Rectal smooth muscle tissue (tissue), 1 donor: ENCODE data around the gene SCRN1.

ENCODE experiments used
- H3K27ac ChIP-seq: one replicate; pipeline ENCODE4 v1.7.0; 2013; ENCODE audit warnings: low read depth, low read length, inconsistent platforms
- H3K27me3 ChIP-seq: one replicate; pipeline ENCODE4 v1.7.0; 2013; ENCODE audit warnings: low read length; ENCODE audit not compliant: control insufficient read depth, insufficient read depth
- H3K36me3 ChIP-seq: one replicate; pipeline ENCODE4 v1.7.0; 2013; ENCODE audit warnings: low read length; ENCODE audit not compliant: control insufficient read depth, insufficient read depth
- H3K4me1 ChIP-seq: one replicate; pipeline ENCODE4 v1.7.0; 2013; ENCODE audit warnings: low read length; ENCODE audit not compliant: control insufficient read depth, insufficient read depth
- H3K4me3 ChIP-seq: one replicate; pipeline ENCODE4 v1.7.0; 2013; ENCODE audit warnings: low read length
- H3K9ac ChIP-seq: one replicate; pipeline ENCODE4 v1.7.0; 2013; ENCODE audit warnings: low read length

The SCRN1 gene

GRCh38 chr7:29956487-29956836, 33.1 kb downstream of the SCRN1 start:
- Histone ChIP-seq H3K36me3 (peaks cover 2% of the 10 kb centered on the region), H3K27me3 (no peaks in the 10 kb centered on the region), H3K27ac (no peak overlapping the region), H3K9ac (no peak overlapping the region), H3K4me3 (no peak overlapping the region), H3K4me1 (no peaks in the 10 kb centered on the region)

GRCh38 chr7:29955799-29956486, 33.7 kb downstream of the SCRN1 start:
- Histone ChIP-seq H3K27ac (no peak overlapping the region), H3K27me3 (no peaks in the 10 kb centered on the region)

GRCh38 chr7:29955075-29955792, 34.4 kb downstream of the SCRN1 start:
- H3K36me3 ChIP-seq: peaks cover 2% of the 10 kb centered on the region
- no peak overlapping the region for H3K27ac ChIP-seq
- H3K27me3 ChIP-seq: no peaks in the 10 kb centered on the region
- no peak overlapping the region for H3K9ac ChIP-seq
- H3K4me1 ChIP-seq: no peaks in the 10 kb centered on the region
- H3K4me3 ChIP-seq: no peak overlapping the region

More at GRCh38 chr7:29955799-29956486, 33.7 kb downstream of the SCRN1 start:
- Histone ChIP-seq H3K9ac (no peak overlapping the region), H3K4me1 (no peaks in the 10 kb centered on the region), H3K36me3 (peaks cover 2% of the 10 kb centered on the region), H3K4me3 (no peak overlapping the region)

GRCh38 chr7:29953726-29954347, 35.8 kb downstream of the SCRN1 start:
- H3K27me3 ChIP-seq: no peaks in the 10 kb centered on the region
- no peak overlapping the region for H3K4me3 ChIP-seq
- no peaks in the 10 kb centered on the region for H3K4me1 ChIP-seq
- H3K36me3 ChIP-seq: peaks cover 2% of the 10 kb centered on the region
- no peak overlapping the region for H3K27ac ChIP-seq
- no peak overlapping the region for H3K9ac ChIP-seq

GRCh38 chr7:29951206-29951605, 38.4 kb downstream of the SCRN1 start:
- H3K4me1 ChIP-seq: no peaks in the 10 kb centered on the region
- no peaks in the 10 kb centered on the region for H3K27me3 ChIP-seq
- no peak overlapping the region for H3K27ac ChIP-seq
- no peak overlapping the region for H3K9ac ChIP-seq
- no peak overlapping the region for H3K4me3 ChIP-seq
- H3K36me3 ChIP-seq: peaks cover 2% of the 10 kb centered on the region

- H3K36me3 ChIP-seq: peaks cover 2% of the 10 kb centered on the region
- H3K4me1 ChIP-seq: no peaks in the 10 kb centered on the region
- H3K9ac ChIP-seq: no peak overlapping the region
- H3K27ac ChIP-seq: no peak overlapping the region
- H3K27me3 ChIP-seq: no peaks in the 10 kb centered on the region
- no peak overlapping the region for H3K4me3 ChIP-seq
Observed at GRCh38 chr7:29950480-29950879, 39.1 kb downstream of the SCRN1 start.

GRCh38 chr7:29948587-29948986, 41.0 kb downstream of the SCRN1 start:
- Histone ChIP-seq H3K27ac (no peak overlapping the region), H3K27me3 (no peaks in the 10 kb centered on the region), H3K9ac (no peak overlapping the region), H3K36me3 (peaks cover 5% of the 10 kb centered on the region), H3K4me1 (no peaks in the 10 kb centered on the region), H3K4me3 (no peak overlapping the region)

- peaks cover 6% of the 10 kb centered on the region for H3K36me3 ChIP-seq
- no peak overlapping the region for H3K9ac ChIP-seq
- no peaks in the 10 kb centered on the region for H3K4me1 ChIP-seq
- H3K4me3 ChIP-seq: no peak overlapping the region
- H3K27ac ChIP-seq: no peak overlapping the region
- no peaks in the 10 kb centered on the region for H3K27me3 ChIP-seq
Observed at GRCh38 chr7:29946428-29947186, 43.0 kb downstream of the SCRN1 start.

GRCh38 chr7:29945259-29945809, 44.3 kb downstream of the SCRN1 start:
- H3K4me1 ChIP-seq: no peaks in the 10 kb centered on the region
- H3K4me3 ChIP-seq: no peak overlapping the region
- peaks cover 6% of the 10 kb centered on the region for H3K36me3 ChIP-seq
- H3K9ac ChIP-seq: no peak overlapping the region
- H3K27me3 ChIP-seq: no peaks in the 10 kb centered on the region
- H3K27ac ChIP-seq: no peak overlapping the region

GRCh38 chr7:29940199-29940598, 49.4 kb downstream of the SCRN1 start:
- Histone ChIP-seq H3K4me3 (no peak overlapping the region), H3K4me1 (no peaks in the 10 kb centered on the region), H3K36me3 (peaks cover 9% of the 10 kb centered on the region), H3K27ac (no peak overlapping the region), H3K9ac (no peak overlapping the region), H3K27me3 (no peaks in the 10 kb centered on the region)

GRCh38 chr7:29937132-29937531, 52.5 kb downstream of the SCRN1 start:
- H3K4me3 ChIP-seq: no peak overlapping the region
- H3K36me3 ChIP-seq: peaks cover 8% of the 10 kb centered on the region
- no peaks in the 10 kb centered on the region for H3K4me1 ChIP-seq
- H3K27me3 ChIP-seq: no peaks in the 10 kb centered on the region
- no peak overlapping the region for H3K9ac ChIP-seq
- no peak overlapping the region for H3K27ac ChIP-seq

GRCh38 chr7:29935111-29935510, 54.5 kb downstream of the SCRN1 start:
- Histone ChIP-seq H3K4me1 (no peaks in the 10 kb centered on the region), H3K27ac (no peak overlapping the region), H3K9ac (no peak overlapping the region), H3K4me3 (no peak overlapping the region), H3K36me3 (peaks cover 8% of the 10 kb centered on the region), H3K27me3 (no peaks in the 10 kb centered on the region)
